K562 (cell line): ENCODE measurements around the gene CSNK1A1. TPM values are rescaled to one million over a fixed set of nuclear protein-coding genes. Genes with fewer than 3 reads are reported as not detected.

Source experiments
- ATAC-seq: fragments of 200-7000 bp; cut with Tn5 transposase; 3 replicates; pipeline ENCODE4 v1.9.1; 2020; ENCODE audit warnings: moderate library complexity
- BruUV-seq: library from RNA; stranded (reverse); fragments of 400-500 nt; replicated peaks from 2 replicates; lab custom pipeline; 2021; lab: Mats Ljungman, UMichigan
- CTCF ChIA-PET: fragments of 300-600 bp; formaldehyde crosslinking; extraction: SDS; loops from one replicate; lab custom pipeline; 2021; ENCODE audit warnings: low intra/inter-chr PET ratio; lab: Yijun Ruan, JAX
- POLR2A ChIA-PET: fragments of 300-600, 350-650 bp; sonication (Branson Sonifier 250); formaldehyde crosslinking; extraction: SDS; loops from one replicate; lab custom pipeline; 2021; ENCODE audit warnings: antibody characterized with exemption, inconsistent platforms; lab: Yijun Ruan, JAX
- DNase-seq, 4 experiments: peaks; one replicate each; pipeline versions ENCODE4 v3.0.0 to v3.0.0-alpha.2; 2011 to 2018; ENCODE audit warnings: low spot score in 3 of 4, mixed read lengths in 3 of 4; ENCODE audit errors: extremely low read depth in 1 of 4
- FAIRE-seq: peaks from 2 replicates; lab custom pipeline; 2011; peaks lifted over from hg19 to GRCh38; lab: Jason Lieb, UNC
- H2AFZ ChIP-seq: 2 replicates; pipeline ENCODE4 v1.6.0; 2011; ENCODE audit warnings: low read depth, low read length, control low read depth, inconsistent platforms
- H3K27ac ChIP-seq: fragments of 200-600 bp; 3 replicates; pipeline ENCODE4 v1.8.0; 2011; ENCODE audit warnings: low read depth, mild to moderate bottlenecking, control low read depth, inconsistent platforms, low read length, moderate library complexity, mixed read lengths; ENCODE audit errors: extremely low read depth
- H3K27me3 ChIP-seq, 2 experiments: fragments of 300-600 bp in 1 of 2; 2 replicates in 1 of 2; 3 replicates in 1 of 2; pipeline versions ENCODE4 v1.6.0 to v1.8.0; 2011; ENCODE audit warnings: inconsistent platforms in 2 of 2, low read length in 2 of 2, mild to moderate bottlenecking in 1 of 2, mixed read lengths in 1 of 2, moderate library complexity in 1 of 2; ENCODE audit not compliant: control insufficient read depth in 2 of 2, insufficient read depth in 2 of 2
- H3K36me3 ChIP-seq: fragments of 300-600 bp; 3 replicates; pipeline ENCODE4 v1.8.0; 2011; ENCODE audit warnings: mild to moderate bottlenecking, low read length, inconsistent platforms; ENCODE audit not compliant: control insufficient read depth, insufficient read depth
- H3K4me1 ChIP-seq, 2 experiments: fragments of 200-600 bp in 1 of 2; replicated peaks in 1 of 2; 2 replicates in 1 of 2; 3 replicates in 1 of 2; pipeline versions ENCODE4 v1.5.1 to v1.8.0; 2011; ENCODE audit warnings: inconsistent platforms in 2 of 2, low read length in 2 of 2, mild to moderate bottlenecking in 1 of 2, mixed read lengths in 1 of 2, moderate library complexity in 1 of 2; ENCODE audit not compliant: control insufficient read depth in 2 of 2, insufficient read depth in 2 of 2
- H3K4me2 ChIP-seq: 2 replicates; pipeline ENCODE4 v1.6.1; 2011; ENCODE audit warnings: low read length, control low read depth, inconsistent platforms, mixed read lengths; ENCODE audit not compliant: insufficient read depth
- H3K4me3 ChIP-seq: fragments of 200-600 bp; sonication (generic), shearing (Covaris generic); 2 replicates; pipeline ENCODE4 v1.5.1; 2016; ENCODE audit warnings: control low read depth, inconsistent platforms
- H3K79me2 ChIP-seq: fragments of 200-600 bp; 3 replicates; pipeline ENCODE4 v1.8.0; 2011; ENCODE audit warnings: low read length, inconsistent platforms; ENCODE audit not compliant: control insufficient read depth, insufficient read depth
- H3K9ac ChIP-seq, 2 experiments: 2 replicates each; pipeline versions ENCODE4 v1.6.0 to v1.6.1; 2011; ENCODE audit warnings: low read depth in 2 of 2, low read length in 2 of 2, control low read depth in 1 of 2, inconsistent platforms in 1 of 2, mild to moderate bottlenecking in 1 of 2, mixed read lengths in 1 of 2; ENCODE audit not compliant: insufficient read depth in 1 of 2
- H3K9me1 ChIP-seq: one replicate; pipeline ENCODE4 v1.6.0; 2011; ENCODE audit warnings: inconsistent platforms, mild to moderate bottlenecking, low read length, moderate library complexity; ENCODE audit not compliant: control insufficient read depth, insufficient read depth
- H3K9me3 ChIP-seq: replicated peaks from 2 replicates; pipeline ENCODE4 v1.5.1; 2011; ENCODE audit warnings: low read depth, low read length, inconsistent platforms; ENCODE audit not compliant: control insufficient read depth, insufficient read depth
- H4K20me1 ChIP-seq: replicated peaks from 2 replicates; pipeline ENCODE4 v1.6.1; 2011; ENCODE audit warnings: low read length, inconsistent platforms, mixed read lengths; ENCODE audit not compliant: control insufficient read depth, insufficient read depth
- ASH1L ChIP-seq: fragments of 450-650 bp; IDR thresholded peaks from 2 replicates; pipeline ENCODE4 v1.6.1; 2018; ENCODE audit warnings: borderline replicate concordance, mild to moderate bottlenecking, low read depth; ENCODE audit not compliant: partially characterized antibody
- DACH1 ChIP-seq: fragments of 450-650 bp; IDR thresholded peaks from 2 replicates; pipeline ENCODE4 v1.6.1; 2018; ENCODE audit not compliant: partially characterized antibody
- GATAD2B ChIP-seq: fragments of 450-650 bp; IDR thresholded peaks from 2 replicates; pipeline ENCODE4 v1.6.1; 2017; ENCODE audit warnings: mild to moderate bottlenecking, borderline replicate concordance
- HNRNPLL ChIP-seq: fragments of 200-400 bp; formaldehyde crosslinking; IDR thresholded peaks from 2 replicates; pipeline ENCODE4 v1.6.1; 2017; ENCODE audit warnings: low read length, low read depth, mild to moderate bottlenecking; ENCODE audit not compliant: poor library complexity, severe bottlenecking
- IFI16 ChIP-seq: fragments of 250-450 bp; sonication (Bioruptor Pico); IDR thresholded peaks from 2 replicates; pipeline ENCODE4 v2.1.2; 2022; ENCODE audit warnings: mild to moderate bottlenecking, inconsistent platforms
- ILK ChIP-seq: fragments of 450-650 bp; IDR thresholded peaks from 2 replicates; pipeline ENCODE4 v1.6.1; 2016; ENCODE audit warnings: missing genetic modification characterization, low read depth, mild to moderate bottlenecking, missing compliant biosample characterization, moderate library complexity, borderline replicate concordance
- MBD2 ChIP-seq: sonication (generic); IDR thresholded peaks from 2 replicates; pipeline ENCODE4 v1.6.1; 2016; ENCODE audit warnings: low read depth, borderline replicate concordance
- POLR2B ChIP-seq: fragments of 450-650 bp; IDR thresholded peaks from 2 replicates; pipeline ENCODE4 v1.6.1; 2018; ENCODE audit warnings: low read depth; ENCODE audit not compliant: partially characterized antibody
- POLR2H ChIP-seq: IDR thresholded peaks from 2 replicates; pipeline ENCODE4 v1.6.1; 2016; ENCODE audit warnings: missing genetic modification characterization, low read depth, mild to moderate bottlenecking, control low read depth, missing compliant biosample characterization, moderate library complexity
- RFX7 ChIP-seq: fragments of 250-450 bp; sonication (Bioruptor Pico); IDR thresholded peaks from 2 replicates; pipeline ENCODE4 v1.5.1; 2021; ENCODE audit warnings: mild to moderate bottlenecking
- SRF ChIP-seq, 2 experiments: fragments of 250-450, 450-650 bp in 1 of 2; sonication (Bioruptor Pico) in 1 of 2; sonication (generic) in 1 of 2; formaldehyde crosslinking; IDR thresholded peaks; 2 replicates each; pipeline versions ENCODE4 v1.5.0 to v1.5.1; 2020 to 2022; ENCODE audit warnings: mild to moderate bottlenecking in 1 of 2, missing genetic modification reagents in 1 of 2
- TAL1 ChIP-seq: fragments of 450-650 bp; IDR thresholded peaks from 2 replicates; pipeline ENCODE4 v1.6.1; 2016; ENCODE audit warnings: mild to moderate bottlenecking
- YY1 ChIP-seq, 3 experiments: IDR thresholded peaks; 2 replicates each; pipeline ENCODE4 v1.6.1; 2011; ENCODE audit warnings: low read length in 2 of 3, mild to moderate bottlenecking in 2 of 3, moderate library complexity in 2 of 3, borderline replicate concordance in 1 of 3, control low read depth in 1 of 3, low read depth in 1 of 3; ENCODE audit not compliant: insufficient read depth in 3 of 3, insufficient replicate concordance in 2 of 3, control insufficient read depth in 1 of 3, insufficient read length in 1 of 3; ENCODE audit errors: extremely low read depth in 1 of 3
- ZFP36 ChIP-seq: fragments of 150-350 bp; IDR thresholded peaks from 2 replicates; pipeline ENCODE4 v1.6.1; 2018; ENCODE audit warnings: low read length, low read depth; ENCODE audit not compliant: partially characterized antibody
- WGBS: fragments of 100-300 bp; shearing (Covaris generic); methylation state at CpG from one replicate; pipeline ENCODE4 v1.1.6; 2016; ENCODE audit warnings: low coverage, mixed read lengths; ENCODE audit not compliant: insufficient coverage; ENCODE audit errors: missing lambda C conversion rate; 5-methylcytosine and 5-hydroxymethylcytosine counted together
- in situ Hi-C: fragments of 300-500 bp; cut with MboI; formaldehyde crosslinking; loops from 4 replicates; pipeline ENCODE4 v1.15.0; 2018; ENCODE audit warnings: inconsistent platforms, mixed read lengths
- intact Hi-C: fragments of 100-400 bp; cut with micrococcal nuclease; formaldehyde crosslinking; loops from 2 replicates; pipeline ENCODE4 v1.14.2; 2022
- polyA plus RNA-seq, 8 experiments: library from polyadenylated mRNA; depleted of rRNA in 4 of 8; stranded (reverse) in 5 of 8; unstranded in 3 of 8; fragments of >200 nt; fragmentation: Nextera tagmentation in 2 of 8; fragmentation: Illumina TruSeq in 1 of 8; extraction: Ambion mirVana in 2 of 8; extraction: Trizol in 1 of 8; gene quantifications; 2 replicates each; pipeline versions ENCODE4 v1.2.1 to v1.2.3, GENCODE V29; 2011 to 2014; ENCODE audit warnings: inconsistent platforms in 1 of 8, missing spikeins in 1 of 8
- total RNA-seq, 7 experiments: library from RNA; depleted of rRNA in 6 of 7; stranded (reverse); fragments of >200 nt in 6 of 7; fragmentation: Illumina TruSeq in 2 of 7; extraction: Trizol in 2 of 7; gene quantifications; 2 replicates each; pipeline versions ENCODE4 v1.2.1 to v1.2.3, GENCODE V29; 2011 to 2021; ENCODE audit warnings: low replicate concordance in 1 of 7
- TF ChIP-seq, protein P1 (sequence below): fragments of 450-650 bp; IDR thresholded peaks from one replicate; pipeline ENCODE4 v1.6.1; 2018; ENCODE audit warnings: mild to moderate bottlenecking, moderate library complexity; ENCODE audit not compliant: partially characterized antibody

The CSNK1A1 gene
- total and polyA plus RNA-seq, 9 of the 15 experiments (the other 6 are each of a cell fraction or from before 2014, with no cell fraction given), result 49.1 to 196 (median 154) TPM

DNA sequence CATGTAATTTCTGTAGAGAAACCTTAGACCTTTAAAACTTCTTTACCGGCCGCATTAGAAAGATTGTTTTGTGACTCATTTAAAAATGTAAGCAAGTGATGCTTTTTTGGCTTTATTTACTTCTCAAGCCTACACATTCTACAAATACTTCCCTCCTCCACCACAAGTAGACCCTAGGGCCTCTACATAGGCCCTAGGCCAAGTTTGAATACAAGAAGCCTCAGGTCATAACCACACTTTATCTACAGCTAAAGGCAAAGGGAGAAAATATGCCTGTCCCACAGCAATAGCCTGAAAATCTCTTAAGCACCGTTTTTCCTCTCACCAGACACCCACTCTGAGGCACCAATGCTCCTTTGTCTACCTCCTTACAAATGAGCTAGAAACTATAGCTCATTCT lies 53.9 kb downstream of the CSNK1A1 start:
- POLR2A ChIA-PET, result interaction anchor here (1.3 to 1.4 kb wide), 2 partner anchors 27 to 42 kb away, joined by 3 to 4 read pairs; no protein-coding TSS in a partner anchor
- 66% methylated on average over 3 of the region's 3 CpGs for WGBS

DNA sequence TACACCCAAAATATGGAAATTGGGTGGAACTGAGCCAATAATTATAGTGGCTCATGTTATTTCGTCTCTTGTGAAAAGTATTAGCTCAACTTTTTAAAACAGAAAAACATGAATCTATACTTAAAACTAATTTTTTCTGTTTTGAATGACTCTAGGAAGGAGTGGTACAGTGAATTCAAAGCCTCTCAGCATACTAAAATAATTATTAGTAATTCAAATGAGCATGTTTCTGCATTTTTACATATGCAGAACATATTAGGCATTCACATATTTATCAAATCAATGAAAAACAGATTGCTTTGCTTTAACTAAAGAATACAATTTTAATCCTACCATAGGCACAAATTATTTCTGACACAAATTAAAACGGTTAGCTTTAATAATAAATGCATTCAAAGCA lies 54.3 kb downstream of the CSNK1A1 start:
- Histone ChIP-seq H3K9ac (no peak overlapping the region), H3K36me3 (peaks cover 76% of the 10 kb centered on the region), H2AFZ (no peak overlapping the region), H3K79me2 (no peaks in the 10 kb centered on the region), H3K9me1 (no peaks in the 10 kb centered on the region), H3K27me3 (no peaks in the 10 kb centered on the region), H3K4me1 (no peaks in the 10 kb centered on the region), H3K4me2 (no peak overlapping the region), H4K20me1 (no peaks in the 10 kb centered on the region), H3K9me3 (no peaks in the 10 kb centered on the region), H3K4me3 (no peak overlapping the region), H3K27ac (no peak overlapping the region)
- 94% methylated on average over 2 of the region's 2 CpGs for WGBS
- ChIA-PET POLR2A (interaction anchor here (1.4 kb wide), 1 partner anchor 28 kb away, joined by 4 read pairs; no protein-coding TSS in a partner anchor), CTCF (no interaction called here)
- FAIRE-seq (no peak), DNase-seq (no peak), ATAC-seq (no peak)
- BruUV-seq, result no TSS peak
- intact Hi-C loops (no loop called here), in situ Hi-C loops (no loop called here)
- TF ChIP-seq TAL1 (no peak), YY1 (IDR thresholded peaks at IDR 0.05; ENCODE audit: borderline replicate concordance in 1 of 3, control insufficient read depth in 1 of 3, extremely low read depth in 1 of 3, insufficient read depth in 3 of 3, insufficient read length in 1 of 3, insufficient replicate concordance in 2 of 3, low read depth in 1 of 3, low read length in 2 of 3) (no peak), ASH1L (no peak), ILK (no peak), GATAD2B (no peak), IFI16 (CRISPR knock-in tag) (no peak), MBD2 (no peak), HNRNPLL (no peak), RFX7 (CRISPR knock-in tag) (no peak), DACH1 (no peak)
- TF ChIP-seq, protein P1, sequence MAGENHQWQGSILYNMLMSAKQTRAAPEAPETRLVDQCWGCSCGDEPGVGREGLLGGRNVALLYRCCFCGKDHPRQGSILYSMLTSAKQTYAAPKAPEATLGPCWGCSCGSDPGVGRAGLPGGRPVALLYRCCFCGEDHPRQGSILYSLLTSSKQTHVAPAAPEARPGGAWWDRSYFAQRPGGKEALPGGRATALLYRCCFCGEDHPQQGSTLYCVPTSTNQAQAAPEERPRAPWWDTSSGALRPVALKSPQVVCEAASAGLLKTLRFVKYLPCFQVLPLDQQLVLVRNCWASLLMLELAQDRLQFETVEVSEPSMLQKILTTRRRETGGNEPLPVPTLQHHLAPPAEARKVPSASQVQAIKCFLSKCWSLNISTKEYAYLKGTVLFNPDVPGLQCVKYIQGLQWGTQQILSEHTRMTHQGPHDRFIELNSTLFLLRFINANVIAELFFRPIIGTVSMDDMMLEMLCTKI, result no peak

More for the DNA sequence above, 53.9 kb downstream of the CSNK1A1 start:
- H3K36me3 ChIP-seq, result peaks cover 80% of the 10 kb centered on the region
- CTCF ChIA-PET, result no interaction called here
- H3K9me3 ChIP-seq, result no peaks in the 10 kb centered on the region
- H2AFZ ChIP-seq, result no peak overlapping the region
- no peaks in the 10 kb centered on the region for H3K9me1 ChIP-seq
- no peak for DNase-seq
- TF ChIP-seq SRF (CRISPR knock-in tag; IDR thresholded peaks at IDR 0.05), result no peak
- peak; percentile 36 for TF ChIP-seq POLR2B
- TF ChIP-seq ZFP36, result no peak
- 0 out of 2 replicates have a peak, but pooled peaks have one; percentile 12 for TF ChIP-seq POLR2H (tag)
- no peak overlapping the region for H3K4me2 ChIP-seq
- BruUV-seq, result no TSS peak
- H3K4me1 ChIP-seq, result no peaks in the 10 kb centered on the region
- in situ Hi-C loops (no loop called here), intact Hi-C loops (no loop called here)
- no peaks in the 10 kb centered on the region for H4K20me1 ChIP-seq
- FAIRE-seq, result no peak
- no peak overlapping the region for H3K9ac ChIP-seq
- H3K4me3 ChIP-seq, result no peak overlapping the region
- H3K27ac ChIP-seq, result no peak overlapping the region
- ATAC-seq, result peak; percentile 38
- no peaks in the 10 kb centered on the region for H3K79me2 ChIP-seq
- no peaks in the 10 kb centered on the region for H3K27me3 ChIP-seq
